ENCODE results near the gene HEATR5B. TPM values are rescaled to one million over a fixed set of nuclear protein-coding genes. Genes with fewer than 3 reads are reported as not detected.

Gene HEATR5B
- total and polyA plus RNA-seq, 9 of the 15 experiments (the other 6 are each of a cell fraction or from before 2014, with no cell fraction given) = 4.2 to 21.7 (median 12.2) TPM

GRCh38 chr2:36966370-36967235 lies 117.6 kb downstream of the HEATR5B start, which contains the start of gene STRN (continued):
- TF ChIP-seq, protein P1, sequence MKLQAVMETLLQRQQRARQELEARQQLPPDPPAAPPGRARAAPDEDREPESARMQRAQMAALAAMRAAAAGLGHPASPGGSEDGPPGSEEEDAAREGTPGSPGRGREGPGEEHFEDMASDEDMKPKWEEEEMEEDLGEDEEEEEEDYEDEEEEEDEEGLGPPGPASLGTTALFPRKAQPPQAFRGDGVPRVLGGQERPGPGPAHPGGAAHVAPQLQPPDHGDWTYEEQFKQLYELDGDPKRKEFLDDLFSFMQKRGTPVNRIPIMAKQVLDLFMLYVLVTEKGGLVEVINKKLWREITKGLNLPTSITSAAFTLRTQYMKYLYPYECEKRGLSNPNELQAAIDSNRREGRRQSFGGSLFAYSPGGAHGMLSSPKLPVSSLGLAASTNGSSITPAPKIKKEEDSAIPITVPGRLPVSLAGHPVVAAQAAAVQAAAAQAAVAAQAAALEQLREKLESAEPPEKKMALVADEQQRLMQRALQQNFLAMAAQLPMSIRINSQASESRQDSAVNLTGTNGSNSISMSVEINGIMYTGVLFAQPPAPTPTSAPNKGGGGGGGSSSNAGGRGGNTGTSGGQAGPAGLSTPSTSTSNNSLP (IDR thresholded peaks at IDR 0.05; ENCODE audit: borderline replicate concordance, low read depth, low read length) = no peak
- no peak for TF ChIP-seq ZNF133 (CRISPR knock-in tag; IDR thresholded peaks at IDR 0.05)
- TF ChIP-seq CAMTA2 (CRISPR knock-in tag; conservative IDR thresholded peaks at IDR 0.05) = no peak
- no peak for TF ChIP-seq ZNF347 (CRISPR knock-in tag; IDR thresholded peaks at IDR 0.05; ENCODE audit: low read depth)
- TF ChIP-seq, protein P2, sequence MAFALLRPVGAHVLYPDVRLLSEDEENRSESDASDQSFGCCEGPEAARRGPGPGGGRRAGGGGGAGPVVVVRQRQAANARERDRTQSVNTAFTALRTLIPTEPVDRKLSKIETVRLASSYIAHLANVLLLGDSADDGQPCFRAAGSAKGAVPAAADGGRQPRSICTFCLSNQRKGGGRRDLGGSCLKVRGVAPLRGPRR (CRISPR knock-in tag; IDR thresholded peaks at IDR 0.05) = no peak
- TF ChIP-seq, protein P3, sequence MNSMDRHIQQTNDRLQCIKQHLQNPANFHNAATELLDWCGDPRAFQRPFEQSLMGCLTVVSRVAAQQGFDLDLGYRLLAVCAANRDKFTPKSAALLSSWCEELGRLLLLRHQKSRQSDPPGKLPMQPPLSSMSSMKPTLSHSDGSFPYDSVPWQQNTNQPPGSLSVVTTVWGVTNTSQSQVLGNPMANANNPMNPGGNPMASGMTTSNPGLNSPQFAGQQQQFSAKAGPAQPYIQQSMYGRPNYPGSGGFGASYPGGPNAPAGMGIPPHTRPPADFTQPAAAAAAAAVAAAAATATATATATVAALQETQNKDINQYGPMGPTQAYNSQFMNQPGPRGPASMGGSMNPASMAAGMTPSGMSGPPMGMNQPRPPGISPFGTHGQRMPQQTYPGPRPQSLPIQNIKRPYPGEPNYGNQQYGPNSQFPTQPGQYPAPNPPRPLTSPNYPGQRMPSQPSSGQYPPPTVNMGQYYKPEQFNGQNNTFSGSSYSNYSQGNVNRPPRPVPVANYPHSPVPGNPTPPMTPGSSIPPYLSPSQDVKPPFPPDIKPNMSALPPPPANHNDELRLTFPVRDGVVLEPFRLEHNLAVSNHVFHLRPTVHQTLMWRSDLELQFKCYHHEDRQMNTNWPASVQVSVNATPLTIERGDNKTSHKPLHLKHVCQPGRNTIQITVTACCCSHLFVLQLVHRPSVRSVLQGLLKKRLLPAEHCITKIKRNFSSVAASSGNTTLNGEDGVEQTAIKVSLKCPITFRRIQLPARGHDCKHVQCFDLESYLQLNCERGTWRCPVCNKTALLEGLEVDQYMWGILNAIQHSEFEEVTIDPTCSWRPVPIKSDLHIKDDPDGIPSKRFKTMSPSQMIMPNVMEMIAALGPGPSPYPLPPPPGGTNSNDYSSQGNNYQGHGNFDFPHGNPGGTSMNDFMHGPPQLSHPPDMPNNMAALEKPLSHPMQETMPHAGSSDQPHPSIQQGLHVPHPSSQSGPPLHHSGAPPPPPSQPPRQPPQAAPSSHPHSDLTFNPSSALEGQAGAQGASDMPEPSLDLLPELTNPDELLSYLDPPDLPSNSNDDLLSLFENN (IDR thresholded peaks at IDR 0.05; ENCODE audit: low read depth in 2 of 2, low read length in 2 of 2) = no peak
- TF ChIP-seq ZNF217 (CRISPR knock-in tag; IDR thresholded peaks at IDR 0.05) = no peak
- TF ChIP-seq TAF9B (IDR thresholded peaks at IDR 0.05; ENCODE audit: partially characterized antibody) = peak; percentile 61
- TF ChIP-seq ZBTB2 (IDR thresholded peaks at IDR 0.05) = peak; percentile 62; the same call in 1 of the 2 replicates
- no peak for TF ChIP-seq TFE3 (CRISPR knock-in tag; IDR thresholded peaks at IDR 0.05)
- TF ChIP-seq ZBTB7A (IDR thresholded peaks at IDR 0.05; ENCODE audit: borderline replicate concordance, control insufficient read depth, low read depth, low read length) = peak; percentile 6; the same call in 1 of the 2 replicates
- peak; percentile 82; the same call in 1 of the 2 replicates for TF ChIP-seq LARP7 (IDR thresholded peaks at IDR 0.05)
- peak; percentile 61 for TF ChIP-seq PHF20 (IDR thresholded peaks at IDR 0.05; ENCODE audit: partially characterized antibody)
- TF ChIP-seq CXXC5 (CRISPR knock-in tag; IDR thresholded peaks at IDR 0.05) = peak; percentile 97
- no peak for TF ChIP-seq PREB (CRISPR knock-in tag; IDR thresholded peaks at IDR 0.05)
- no peak for TF ChIP-seq TSC22D4 (tag; IDR thresholded peaks at IDR 0.05)
- TF ChIP-seq KLF10 (CRISPR knock-in tag; IDR thresholded peaks at IDR 0.05) = no peak
